HepG2 (cell line): ENCODE results near the gene PPP4C. TPM values are rescaled to one million over a fixed set of nuclear protein-coding genes. Genes with fewer than 3 reads are reported as not detected.
A peak's percentile ranks its signal among the peaks of the same experiment; 100 is the strongest.

Experiments
- ATAC-seq: fragments of 200-7000 bp; cut with Tn5 transposase; 3 replicates; pipeline ENCODE4 v1.9.1; 2020; ENCODE audit warnings: mild to moderate bottlenecking, moderate library complexity
- BruUV-seq: library from RNA; stranded (reverse); fragments of 400-500 nt; replicated peaks from 2 replicates; lab custom pipeline; 2021; lab: Mats Ljungman, UMichigan
- CTCF ChIA-PET: fragments of 300-600 bp; formaldehyde crosslinking; extraction: SDS; loops from one replicate; lab custom pipeline; 2021; ENCODE audit warnings: low total read pairs, inconsistent platforms, low intra/inter-chr PET ratio; lab: Yijun Ruan, JAX
- POLR2A ChIA-PET: fragments of 350-600 bp; sonication (Branson Sonifier 250); formaldehyde crosslinking; loops from one replicate; lab custom pipeline; 2020; ENCODE audit warnings: antibody characterized with exemption, inconsistent platforms; lab: Yijun Ruan, JAX
- DNase-seq: peaks from one replicate; pipeline ENCODE4 v3.0.0-alpha.2; 2015; ENCODE audit warnings: low spot score
- FAIRE-seq: peaks from 3 replicates; lab custom pipeline; 2011; peaks lifted over from hg19 to GRCh38; lab: Jason Lieb, UNC
- H2AFZ ChIP-seq: one replicate; pipeline ENCODE4 v1.6.1; 2011; ENCODE audit warnings: low read length, inconsistent platforms
- H3K27ac ChIP-seq: fragments of 300-600 bp; 3 replicates; pipeline ENCODE4 v1.8.0; 2011; ENCODE audit warnings: mixed run types, mild to moderate bottlenecking, mixed read lengths, low read length, inconsistent platforms; ENCODE audit not compliant: insufficient read depth; ENCODE audit errors: extremely low read length
- H3K27me3 ChIP-seq, 2 experiments: fragments of 200-600 bp in 1 of 2; 2 replicates in 1 of 2; 3 replicates in 1 of 2; pipeline versions ENCODE4 v1.6.0 to v1.8.0; 2011; ENCODE audit warnings: low read length in 2 of 2, mild to moderate bottlenecking in 2 of 2, moderate library complexity in 2 of 2, inconsistent platforms in 1 of 2; ENCODE audit not compliant: insufficient read depth in 2 of 2, control insufficient read depth in 1 of 2
- H3K36me3 ChIP-seq, 2 experiments: fragments of 200-600 bp in 1 of 2; replicated peaks in 1 of 2; 2 replicates in 1 of 2; 3 replicates in 1 of 2; pipeline versions ENCODE4 v1.5.1 to v1.8.0; 2011; ENCODE audit warnings: low read length in 2 of 2, inconsistent platforms in 1 of 2; ENCODE audit not compliant: insufficient read depth in 2 of 2, control insufficient read depth in 1 of 2
- H3K4me1 ChIP-seq: 2 replicates; pipeline ENCODE4 v1.5.1; 2012; ENCODE audit warnings: low read length, inconsistent platforms; ENCODE audit not compliant: insufficient read depth
- H3K4me2 ChIP-seq: 2 replicates; pipeline ENCODE4 v1.6.0; 2011; ENCODE audit warnings: low read depth, low read length, inconsistent platforms
- H3K4me3 ChIP-seq, 3 experiments: fragments of 200-600 bp in 1 of 3; sonication (generic), shearing (Covaris generic) in 1 of 3; replicated peaks in 1 of 3; 2 replicates each; pipeline ENCODE4 v1.5.1; 2011 to 2016; ENCODE audit warnings: low read length in 3 of 3, inconsistent platforms in 2 of 3, low read depth in 2 of 3, mild to moderate bottlenecking in 2 of 3, control low read depth in 1 of 3, mixed read lengths in 1 of 3; ENCODE audit not compliant: insufficient read depth in 1 of 3
- H3K79me2 ChIP-seq: one replicate; pipeline ENCODE4 v1.6.1; 2011; ENCODE audit warnings: low read length, inconsistent platforms; ENCODE audit not compliant: insufficient read depth
- H3K9ac ChIP-seq: 2 replicates; pipeline ENCODE4 v1.6.0; 2011; ENCODE audit warnings: mild to moderate bottlenecking, low read depth, low read length, inconsistent platforms; ENCODE audit not compliant: insufficient read depth
- H3K9me3 ChIP-seq: 2 replicates; pipeline ENCODE4 v1.5.1; 2012; ENCODE audit warnings: mild to moderate bottlenecking, low read length
- H4K20me1 ChIP-seq: 2 replicates; pipeline ENCODE4 v1.6.0; 2011; ENCODE audit warnings: inconsistent platforms, mild to moderate bottlenecking, low read length, moderate library complexity; ENCODE audit not compliant: insufficient read depth
- AHR ChIP-seq: IDR thresholded peaks from 2 replicates; pipeline ENCODE4 v1.6.1; 2018; ENCODE audit warnings: missing genetic modification reagents, missing compliant biosample characterization
- CCDC6 ChIP-seq: sonication (generic); formaldehyde crosslinking; IDR thresholded peaks from 2 replicates; pipeline ENCODE4 v1.8.1; 2022; ENCODE audit warnings: mild to moderate bottlenecking, missing genetic modification reagents, moderate library complexity
- CENPT ChIP-seq: sonication (generic); formaldehyde crosslinking; IDR thresholded peaks from 2 replicates; pipeline ENCODE4 v1.8.0; 2022; ENCODE audit warnings: low read depth, mild to moderate bottlenecking, moderate library complexity, missing genetic modification reagents
- FOXO1 ChIP-seq: sonication (generic); formaldehyde crosslinking; IDR thresholded peaks from 2 replicates; pipeline ENCODE4 v1.4.0; 2020; ENCODE audit warnings: missing genetic modification reagents
- GTF2F1 ChIP-seq: fragments of 150-350 bp; IDR thresholded peaks from 2 replicates; pipeline ENCODE4 v1.6.1; 2014; ENCODE audit warnings: low read length
- GZF1 ChIP-seq: sonication (generic); formaldehyde crosslinking; IDR thresholded peaks from 2 replicates; pipeline ENCODE4 v1.5.1; 2020; ENCODE audit warnings: mild to moderate bottlenecking, missing genetic modification reagents
- HIVEP1 ChIP-seq: sonication (generic); formaldehyde crosslinking; IDR thresholded peaks from 2 replicates; pipeline ENCODE4 v1.4.0; 2020; ENCODE audit warnings: mild to moderate bottlenecking, missing genetic modification reagents
- HOXA9 ChIP-seq: sonication (generic); formaldehyde crosslinking; IDR thresholded peaks from 2 replicates; pipeline ENCODE4 v1.8.1; 2022; ENCODE audit warnings: missing genetic modification reagents, mild to moderate bottlenecking, moderate library complexity, borderline replicate concordance
- HOXD1 ChIP-seq: sonication (generic); formaldehyde crosslinking; IDR thresholded peaks from 2 replicates; pipeline ENCODE4 v1.5.0; 2020; ENCODE audit warnings: missing genetic modification reagents
- JUND ChIP-seq: sonication (generic); formaldehyde crosslinking; IDR thresholded peaks from 2 replicates; pipeline ENCODE4 v1.8.0; 2022; ENCODE audit warnings: mild to moderate bottlenecking, missing genetic modification reagents
- KMT2B ChIP-seq: IDR thresholded peaks from 2 replicates; pipeline ENCODE4 v1.6.1; 2016; ENCODE audit warnings: missing genetic modification reagents, missing compliant biosample characterization
- LCORL ChIP-seq, 2 experiments: fragments of 450-650 bp in 1 of 2; sonication (generic) in 1 of 2; formaldehyde crosslinking in 1 of 2; IDR thresholded peaks; 2 replicates each; pipeline versions ENCODE4 v1.5.0 to v1.6.1; 2017 to 2020; ENCODE audit warnings: antibody characterized with exemption in 1 of 2, missing genetic modification reagents in 1 of 2
- NR2F2 ChIP-seq: IDR thresholded peaks from 2 replicates; pipeline ENCODE4 v1.6.1; 2012; ENCODE audit warnings: low read depth, inconsistent platforms, borderline replicate concordance
- SMARCE1 ChIP-seq: fragments of 450-650 bp; IDR thresholded peaks from 2 replicates; pipeline ENCODE4 v1.6.1; 2017; ENCODE audit warnings: borderline replicate concordance
- TAF1 ChIP-seq: sonication (generic); formaldehyde crosslinking; IDR thresholded peaks from 2 replicates; pipeline ENCODE4 v1.4.0; 2020; ENCODE audit warnings: missing genetic modification reagents
- TSC22D2 ChIP-seq: sonication (generic); formaldehyde crosslinking; IDR thresholded peaks from 2 replicates; pipeline ENCODE4 v1.5.1; 2020; ENCODE audit warnings: missing genetic modification reagents, mild to moderate bottlenecking, borderline replicate concordance
- ZMYM3 ChIP-seq: sonication (generic); formaldehyde crosslinking; IDR thresholded peaks from 2 replicates; pipeline ENCODE4 v1.5.1; 2020; ENCODE audit warnings: mild to moderate bottlenecking, missing genetic modification reagents
- ZNF251 ChIP-seq: sonication (generic); formaldehyde crosslinking; IDR thresholded peaks from 2 replicates; pipeline ENCODE4 v1.9.0; 2021; ENCODE audit warnings: mild to moderate bottlenecking, missing genetic modification reagents
- ZNF282 ChIP-seq: fragments of 450-650 bp; IDR thresholded peaks from 2 replicates; pipeline ENCODE4 v1.6.1; 2018; ENCODE audit not compliant: partially characterized antibody
- ZNF33A ChIP-seq: sonication (generic); formaldehyde crosslinking; IDR thresholded peaks from 2 replicates; pipeline ENCODE4 v1.5.1; 2020; ENCODE audit warnings: missing genetic modification reagents, mild to moderate bottlenecking, moderate library complexity, borderline replicate concordance
- ZNF383 ChIP-seq: sonication (generic); formaldehyde crosslinking; IDR thresholded peaks from 2 replicates; pipeline ENCODE4 v1.4.0; 2020; ENCODE audit warnings: missing genetic modification reagents, mild to moderate bottlenecking, borderline replicate concordance
- ZNF432 ChIP-seq: sonication (generic); formaldehyde crosslinking; IDR thresholded peaks from 2 replicates; pipeline ENCODE4 v1.5.0; 2020; ENCODE audit warnings: missing genetic modification reagents, mild to moderate bottlenecking, borderline replicate concordance
- ZNF563 ChIP-seq: sonication (generic); formaldehyde crosslinking; IDR thresholded peaks from 2 replicates; pipeline ENCODE4 v1.8.0; 2022; ENCODE audit warnings: mild to moderate bottlenecking, moderate library complexity, missing genetic modification reagents
- ZNF775 ChIP-seq: sonication (generic); formaldehyde crosslinking; IDR thresholded peaks from 2 replicates; pipeline ENCODE4 v1.4.0; 2020; ENCODE audit warnings: missing genetic modification reagents, mild to moderate bottlenecking, moderate library complexity, borderline replicate concordance
- WGBS: methylation state at CpG from one replicate; pipeline ENCODE4 v1.1.6; 2017; ENCODE audit warnings: low lambda C conversion rate; 5-methylcytosine and 5-hydroxymethylcytosine counted together
- in situ Hi-C: cut with HindIII; loops from 2 replicates; pipeline ENCODE4 v1.10.0; 2017; ENCODE audit warnings: low pct_unique_long_range_greater_than_20kb; ENCODE audit not compliant: extremely low pct_ligation_motif_present
- intact Hi-C: fragments of 100-400 bp; cut with micrococcal nuclease; formaldehyde crosslinking; loops from one replicate; pipeline ENCODE4 v1.10.0; 2022; ENCODE audit not compliant: unreplicated experiment
- polyA plus RNA-seq, 8 experiments: library from polyadenylated mRNA; depleted of rRNA in 3 of 8; stranded (reverse) in 7 of 8; unstranded in 1 of 8; fragments of >200 nt; fragmentation: Illumina TruSeq in 4 of 8; extraction: Trizol in 4 of 8; gene quantifications; 2 replicates each; pipeline versions ENCODE4 v1.2.1 to v1.2.3, GENCODE V29; 2011 to 2016; ENCODE audit warnings: low read depth in 4 of 8, missing spikeins in 1 of 8, mixed read lengths in 1 of 8; ENCODE audit not compliant: insufficient read depth in 1 of 8
- total RNA-seq, 5 experiments: library from RNA; depleted of rRNA; stranded (reverse); fragments of >200 nt; fragmentation: Illumina TruSeq; extraction: Trizol; gene quantifications; 2 replicates each; pipeline ENCODE4 v1.2.3, GENCODE V29; 2016; ENCODE audit warnings: low read depth in 1 of 5
- TF ChIP-seq, protein P1 (sequence below): IDR thresholded peaks from 2 replicates; pipeline ENCODE4 v1.6.1; 2016; ENCODE audit warnings: missing biosample characterization, missing genetic modification reagents, low read depth

Gene PPP4C
- total and polyA plus RNA-seq, 2 of the 13 experiments (the other 11 are each of a cell fraction or from before 2014, with no cell fraction given), result 176 to 220 TPM

GRCh38 chr16:30112197-30113030 lies 36.6 kb downstream of the PPP4C start:
- no peaks in the 10 kb centered on the region for H3K9me3 ChIP-seq
- intact Hi-C loops, result no loop called here
- POLR2A ChIA-PET, result interaction anchor here (0.5 to 3.4 kb wide), 23 partner anchors 9 to 295 kb away, joined by 3 to 42 read pairs (median 4); partner anchors contain the start of genes ALDOA, CORO1A, MAPK3 and TBX6
- WGBS, result 10% methylated on average over 26 of the region's 29 CpGs
- in situ Hi-C loops, result no loop called here
- peak overlapping the region; percentile 23 to 65 (median 27) for H3K4me3 ChIP-seq
- H3K4me2 ChIP-seq, result peak overlapping the region; percentile 87
- H2AFZ ChIP-seq, result peak overlapping the region; percentile 35
- peak; percentile 87 for ATAC-seq
- H3K36me3 ChIP-seq, result peaks cover 6 to 11% of the 10 kb centered on the region in 2 experiments; a peak in 3 of 5 replicates
- peaks cover 30% of the 10 kb centered on the region for H3K4me1 ChIP-seq
- peak overlapping the region; percentile 59 for H3K9ac ChIP-seq
- H3K27me3 ChIP-seq, result no peaks in the 10 kb centered on the region
- FAIRE-seq, result peak; percentile 90
- CTCF ChIA-PET, result interaction anchor here (0.7 to 2.4 kb wide), 7 partner anchors 20 to 297 kb away, joined by 3 to 19 read pairs (median 3); partner anchors contain the start of genes CORO1A and TBX6
- H4K20me1 ChIP-seq, result no peaks in the 10 kb centered on the region
- H3K27ac ChIP-seq, result peak overlapping the region; percentile 70
- no peaks in the 10 kb centered on the region for H3K79me2 ChIP-seq
- peak; percentile 83 for DNase-seq
- BruUV-seq, result TSS peak; percentile 45
- TF ChIP-seq ZMYM3 (CRISPR knock-in tag), result peak; percentile 99
- TF ChIP-seq HIVEP1 (CRISPR knock-in tag), result peak; percentile 81
- no peak for TF ChIP-seq ZNF33A
- no peak for TF ChIP-seq ZNF432 (CRISPR knock-in tag)
- TF ChIP-seq, protein P1, sequence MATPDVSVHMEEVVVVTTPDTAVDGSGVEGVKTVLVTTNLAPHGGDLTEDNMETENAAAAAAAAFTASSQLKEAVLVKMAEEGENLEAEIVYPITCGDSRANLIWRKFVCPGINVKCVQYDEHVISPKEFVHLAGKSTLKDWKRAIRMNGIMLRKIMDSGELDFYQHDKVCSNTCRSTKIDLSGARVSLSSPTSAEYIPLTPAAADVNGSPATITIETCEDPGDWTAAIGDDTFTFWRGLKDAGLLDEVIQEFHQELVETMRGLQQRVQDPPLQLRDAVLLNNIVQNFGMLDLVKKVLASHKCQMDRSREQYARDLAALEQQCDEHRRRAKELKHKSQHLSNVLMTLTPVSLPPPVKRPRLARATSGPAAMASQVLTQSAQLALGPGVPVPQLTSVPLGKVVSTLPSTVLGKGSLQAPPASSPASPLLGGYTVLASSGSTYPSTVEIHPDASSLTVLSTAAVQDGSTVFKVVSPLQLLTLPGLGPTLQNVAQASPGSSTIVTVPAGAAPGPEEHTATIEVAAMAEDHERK (CRISPR knock-in tag), result no peak
- TF ChIP-seq ZNF775 (CRISPR knock-in tag), result peak; percentile 92; the same call in 1 of the 2 replicates
- TF ChIP-seq GTF2F1, result no peak
- no peak for TF ChIP-seq SMARCE1
- no peak for TF ChIP-seq TAF1 (CRISPR knock-in tag)
- TF ChIP-seq JUND (CRISPR knock-in tag), result peak; percentile 41; the same call in 1 of the 2 replicates
- TF ChIP-seq ZNF383 (CRISPR knock-in tag), result no peak; the same call in 1 of the 2 replicates
- TF ChIP-seq CCDC6 (CRISPR knock-in tag), result peak; percentile 87; the same call in 1 of the 2 replicates
- TF ChIP-seq ZNF563 (CRISPR knock-in tag), result peak; percentile 93
- TF ChIP-seq NR2F2, result peak; percentile 45; the same call in 1 of the 2 replicates
- TF ChIP-seq CENPT (CRISPR knock-in tag), result peak; percentile 93
- peak; percentile 22; the same call in 1 of the 2 replicates for TF ChIP-seq LCORL (IDR thresholded peaks at IDR 0.05)
- peak; percentile 93 for TF ChIP-seq LCORL (CRISPR knock-in tag; IDR thresholded peaks at IDR 0.05)
- peak; percentile 91 for TF ChIP-seq GZF1
- 0 out of 2 replicates have a peak, but pooled peaks have one; percentile 6 for TF ChIP-seq HOXD1 (CRISPR knock-in tag)
- TF ChIP-seq HOXA9 (CRISPR knock-in tag), result no peak
- peak; percentile 61; the same call in 1 of the 2 replicates for TF ChIP-seq FOXO1 (CRISPR knock-in tag)
- peak; percentile 16; the same call in 1 of the 2 replicates for TF ChIP-seq AHR (CRISPR knock-in tag)
- no peak for TF ChIP-seq ZNF282
- no peak for TF ChIP-seq ZNF251 (CRISPR knock-in tag)
- TF ChIP-seq KMT2B (CRISPR knock-in tag), result no peak
- no peak for TF ChIP-seq TSC22D2
